Forelimb muscle (tissue), 1 donor: ENCODE measurements around the gene NOD1. TPM values are rescaled to one million over a fixed set of nuclear protein-coding genes. Genes with fewer than 3 reads are reported as not detected.
"Not testable (repeated sequence)": the region's sequence is repeated elsewhere in the genome, so short reads cannot be mapped to it uniquely, and the experiment has no call there.

Experiments
- DNase-seq: peaks from one replicate; pipeline ENCODE4 v3.0.0-alpha.2; 2013; ENCODE audit warnings: low read depth
- polyA plus RNA-seq: library from polyadenylated mRNA; unstranded; fragments of 120-200 nt; gene quantifications from one replicate; pipeline ENCODE4 v1.2.1, GENCODE V29; 2013; ENCODE audit not compliant: insufficient read length

The NOD1 gene
- polyA plus RNA-seq, 1 donor: 16.1 TPM

DNA sequence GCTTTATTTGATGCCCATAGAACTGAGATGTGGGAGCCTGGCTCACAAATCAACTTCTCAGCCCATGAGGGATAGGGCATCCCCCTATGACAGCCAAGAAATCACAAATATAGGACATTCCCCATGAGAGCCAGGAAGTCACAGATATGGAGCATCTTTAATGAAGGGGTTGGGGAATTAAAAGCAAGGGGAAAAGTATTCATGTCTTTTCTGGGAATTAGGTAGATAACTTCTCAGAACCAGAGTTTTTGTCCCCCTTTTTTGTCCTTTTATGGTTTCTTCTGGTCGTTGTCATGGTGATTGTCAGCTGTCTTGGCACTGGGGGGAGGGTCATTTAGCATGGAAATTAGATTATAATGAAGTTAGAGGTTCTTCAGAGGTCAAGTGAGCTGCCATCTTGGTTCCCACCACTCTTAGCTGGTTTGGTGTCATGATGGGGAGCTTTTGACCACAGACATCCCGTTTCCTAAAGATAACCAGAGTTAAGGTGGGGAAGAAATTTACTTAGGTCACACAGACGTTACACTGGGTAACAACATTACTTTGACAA, 56.9 kb downstream of the NOD1 start:
- DNase-seq: no peak

DNA sequence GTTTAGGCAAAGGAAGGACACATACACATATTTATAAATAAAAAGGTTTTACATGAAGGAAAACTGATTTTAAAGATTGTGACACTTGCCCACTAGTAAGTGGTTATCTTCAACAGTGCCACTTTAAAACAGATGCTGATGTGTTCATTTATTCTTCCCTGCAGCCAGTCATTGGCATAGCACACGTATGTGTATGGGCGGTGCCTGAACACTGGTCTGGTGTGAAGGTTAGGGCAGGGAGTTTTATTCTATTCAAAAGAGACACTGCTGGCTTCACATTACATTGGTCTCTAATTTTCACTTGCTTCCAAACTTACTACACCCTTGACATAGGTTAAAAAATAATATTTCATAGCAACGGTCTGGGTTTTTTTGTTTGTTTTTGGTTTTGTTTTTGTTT, 57.9 kb downstream of the NOD1 start:
- DNase-seq: no peak

DNA sequence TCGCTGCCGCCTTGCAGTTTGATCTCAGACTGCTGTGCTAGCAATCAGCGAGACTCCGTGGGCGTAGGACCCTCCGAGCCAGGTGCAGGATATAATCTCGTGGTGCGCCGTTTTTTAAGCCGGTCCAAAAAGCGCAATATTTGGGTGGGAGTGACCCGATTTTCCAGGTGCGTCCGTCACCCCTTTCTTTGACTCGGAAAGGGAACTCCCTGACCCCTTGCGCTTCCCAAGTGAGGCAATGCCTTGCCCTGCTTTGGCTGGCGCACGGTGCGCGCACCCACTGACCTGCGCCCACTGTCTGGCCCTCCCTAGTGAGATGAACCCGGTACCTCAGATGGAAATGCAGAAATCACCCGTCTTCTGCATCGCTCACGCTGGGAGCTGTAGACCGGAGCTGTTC, 58.5 kb downstream of the NOD1 start:
- not testable (repeated sequence) for DNase-seq

DNA sequence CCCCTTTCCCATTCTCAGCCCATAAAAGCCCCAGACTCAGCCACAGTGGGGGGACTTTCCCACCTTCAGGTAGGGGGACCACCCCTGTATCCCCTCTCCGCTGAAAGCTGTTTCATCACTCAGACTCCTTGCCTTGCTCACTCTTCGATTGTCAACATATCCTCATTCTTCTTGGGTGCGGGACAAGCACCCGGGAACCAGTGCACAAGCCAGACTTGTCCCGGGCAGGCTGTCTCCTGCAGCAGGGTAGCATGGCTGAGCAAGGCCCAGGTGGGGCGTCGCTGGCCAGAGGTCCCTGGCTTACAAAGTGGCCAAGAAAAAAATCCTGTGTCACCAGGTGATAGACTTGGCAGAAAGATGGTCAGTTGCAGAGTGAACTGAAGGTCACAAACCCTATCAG, 64.7 kb downstream of the NOD1 start:
- DNase-seq: no peak

DNA sequence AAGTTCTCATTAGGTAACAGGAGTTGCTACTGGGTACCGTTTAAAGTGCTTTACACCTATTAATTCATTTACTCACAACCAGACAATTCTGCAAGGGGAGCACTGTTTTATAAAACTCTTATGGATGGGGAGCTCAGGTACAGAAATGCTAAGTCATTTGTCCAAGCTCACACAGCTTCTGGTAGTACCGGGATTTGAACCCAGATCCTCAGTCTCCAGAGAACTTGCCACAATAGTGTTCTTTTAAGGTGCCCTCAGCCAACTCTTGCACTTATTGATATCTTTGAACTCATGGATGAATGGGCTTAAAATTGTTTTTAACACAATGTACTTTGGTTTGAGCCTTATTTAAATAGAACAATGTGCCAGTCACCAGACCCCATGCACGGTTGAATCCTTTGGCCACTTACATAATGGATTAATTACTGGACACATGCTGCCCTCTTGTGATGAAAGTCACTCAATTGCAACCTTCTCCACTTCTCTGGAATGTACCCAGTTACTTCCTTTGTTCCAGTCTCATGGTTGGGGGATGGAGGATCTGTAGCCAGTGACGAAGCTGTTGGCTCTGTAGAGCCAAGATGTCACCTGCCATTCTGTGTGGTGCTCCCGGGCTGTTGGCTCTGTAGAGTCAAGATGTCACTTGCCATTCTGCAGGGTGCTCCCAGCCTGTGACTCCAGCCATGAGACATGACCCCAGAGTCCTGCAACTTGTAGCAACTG, 65.6 kb downstream of the NOD1 start:
- DNase-seq: no peak

DNA sequence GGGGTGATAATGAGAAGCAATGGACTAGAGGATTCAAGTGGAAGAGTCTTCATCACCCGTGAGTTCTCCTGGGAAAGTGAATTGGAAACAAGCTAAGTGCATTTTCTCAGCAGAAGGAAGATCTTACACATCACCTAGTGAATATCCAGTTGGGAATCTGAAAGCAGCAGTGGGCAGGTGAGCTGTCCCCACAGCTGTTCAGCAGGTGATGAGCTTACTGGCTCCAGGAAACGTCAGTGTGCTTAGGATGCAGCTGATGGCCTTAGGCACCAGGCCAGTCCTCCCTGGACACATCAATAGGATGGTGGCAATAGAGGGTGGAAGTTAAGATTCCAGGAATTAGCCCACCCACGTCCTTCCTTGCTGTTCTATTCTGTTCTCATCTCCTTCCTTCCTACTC, 66.7 kb downstream of the NOD1 start:
- no peak for DNase-seq

DNA sequence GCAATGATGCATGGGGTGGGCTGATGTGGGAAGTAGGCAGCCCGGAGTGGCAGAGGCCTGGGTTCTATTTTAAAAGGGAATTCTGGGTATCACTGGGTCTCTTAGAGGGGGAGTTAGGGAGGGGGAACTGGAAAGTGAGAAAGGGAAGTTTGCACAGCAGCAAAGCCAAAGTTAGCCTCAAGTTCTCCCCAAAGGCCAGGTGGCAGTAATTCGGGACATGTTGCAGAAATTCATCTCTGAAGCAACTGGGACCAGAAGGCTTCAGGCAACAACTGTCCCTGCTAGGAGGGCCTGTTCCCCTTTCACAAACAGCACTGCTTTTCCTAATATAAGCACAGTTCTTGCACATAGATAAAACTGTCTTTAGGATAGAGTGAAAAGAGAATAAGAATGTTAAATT, 67.4 kb downstream of the NOD1 start:
- no peak for DNase-seq

DNA sequence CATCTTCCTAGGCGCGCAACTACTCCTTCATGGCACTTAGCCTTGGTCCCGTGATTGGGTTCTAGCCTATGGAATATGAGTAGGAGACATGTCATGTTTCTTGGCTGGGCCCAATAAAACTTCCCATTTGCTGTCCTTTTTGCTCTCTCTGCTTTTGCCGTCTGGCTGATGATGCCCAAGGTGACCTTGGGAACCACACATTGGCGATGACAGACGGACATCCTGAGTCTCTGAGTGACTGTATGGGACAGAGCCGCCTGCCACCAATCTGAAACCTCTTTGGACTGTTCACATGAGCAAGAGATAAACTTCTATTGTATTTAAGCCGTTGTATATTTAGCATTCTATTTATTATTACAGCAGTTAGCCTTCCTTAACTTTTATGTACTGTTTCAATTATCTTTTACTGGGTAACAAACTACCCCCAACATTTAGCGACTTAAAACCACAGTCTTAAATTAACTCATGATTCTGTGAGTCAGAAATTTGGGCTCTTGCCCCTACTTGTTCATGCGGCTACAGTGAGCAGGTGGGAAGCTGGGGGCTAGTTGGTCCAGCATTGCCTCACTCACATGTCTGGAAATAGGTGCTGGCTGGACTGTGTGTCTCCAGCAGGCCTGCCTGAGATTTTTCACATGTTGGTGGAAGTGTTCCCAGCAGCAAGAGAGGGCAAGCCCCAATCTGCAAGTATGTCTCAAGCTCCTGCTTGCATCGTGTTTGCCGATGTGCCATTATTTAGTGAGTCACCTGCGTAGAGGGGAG, 71.7 kb downstream of the NOD1 start:
- no peak for DNase-seq

DNA sequence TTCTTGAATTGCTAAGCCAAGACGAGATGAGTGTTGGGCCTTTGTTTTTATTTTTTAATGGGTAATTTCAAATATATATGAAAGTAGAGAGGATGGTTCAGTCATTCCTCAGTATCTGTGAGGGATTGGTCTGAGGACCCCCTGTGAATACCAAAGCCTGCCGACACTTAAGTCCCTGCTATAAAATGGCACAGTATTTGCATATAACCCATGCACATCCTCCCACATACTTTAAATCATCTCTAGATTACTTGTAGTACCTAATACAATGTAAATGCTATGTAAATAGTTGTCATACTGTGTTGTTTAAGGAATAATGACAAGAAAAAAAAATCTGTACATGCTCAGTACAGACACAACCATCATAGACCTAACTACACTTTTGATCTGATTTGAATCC, 73.4 kb downstream of the NOD1 start:
- DNase-seq: no peak

DNA sequence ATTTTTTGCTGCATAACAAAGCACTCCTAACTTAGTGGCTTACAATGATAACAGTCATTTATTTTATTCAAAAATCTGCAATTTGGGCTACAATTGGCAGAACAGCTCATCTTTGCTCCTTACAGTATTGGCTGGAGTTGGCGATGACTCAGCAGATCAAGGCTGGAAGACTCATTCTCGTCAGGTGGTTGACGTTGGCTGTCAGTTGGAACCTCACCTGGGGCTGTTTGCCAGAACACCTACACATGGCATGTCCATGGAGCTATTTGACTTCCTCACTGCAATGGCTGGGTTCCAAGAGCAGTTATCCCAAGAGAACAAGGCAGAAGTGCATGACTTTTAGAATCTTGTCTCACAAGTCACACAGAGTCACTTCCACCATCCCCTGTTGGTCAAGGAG, 75.1 kb downstream of the NOD1 start:
- no peak for DNase-seq

DNA sequence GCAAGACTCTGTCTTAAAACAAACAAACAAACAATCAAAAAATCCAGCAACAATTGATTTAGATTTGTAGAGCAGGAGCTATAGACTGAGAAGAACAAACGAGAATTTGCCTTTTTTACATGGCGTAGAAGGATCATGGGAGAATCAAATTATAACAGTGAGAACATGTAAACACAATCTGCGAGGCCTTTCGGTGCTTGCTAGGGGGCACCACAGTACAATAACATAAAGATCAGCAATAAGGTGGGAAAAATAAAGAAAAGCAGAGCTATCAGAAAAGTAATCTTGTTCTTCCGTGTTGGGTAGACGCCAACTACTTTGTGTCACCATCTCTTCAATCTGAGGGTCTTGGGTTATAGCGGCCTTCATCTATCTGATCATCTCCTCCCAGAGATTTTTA, 82.2 kb downstream of the NOD1 start:
- no peak for DNase-seq

DNA sequence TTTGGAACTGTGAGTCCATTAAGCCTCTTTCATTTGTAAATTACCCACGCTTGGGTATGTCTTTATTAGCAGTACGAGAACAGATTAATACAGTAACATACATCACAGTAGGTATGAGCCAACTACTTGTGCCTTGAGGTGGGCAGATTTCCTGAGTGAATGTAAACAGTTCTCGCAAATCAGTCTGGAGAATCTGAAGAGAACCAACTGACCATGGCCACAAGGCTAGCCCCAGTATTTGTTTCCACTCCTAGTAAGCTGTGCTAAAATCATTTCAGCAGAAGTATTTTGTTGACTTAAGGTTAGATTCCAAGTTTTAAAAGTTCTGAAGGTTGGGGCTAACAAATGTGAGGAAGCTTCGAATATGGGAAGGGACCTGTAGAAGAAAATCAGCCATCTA, 82.9 kb downstream of the NOD1 start:
- DNase-seq: no peak

DNA sequence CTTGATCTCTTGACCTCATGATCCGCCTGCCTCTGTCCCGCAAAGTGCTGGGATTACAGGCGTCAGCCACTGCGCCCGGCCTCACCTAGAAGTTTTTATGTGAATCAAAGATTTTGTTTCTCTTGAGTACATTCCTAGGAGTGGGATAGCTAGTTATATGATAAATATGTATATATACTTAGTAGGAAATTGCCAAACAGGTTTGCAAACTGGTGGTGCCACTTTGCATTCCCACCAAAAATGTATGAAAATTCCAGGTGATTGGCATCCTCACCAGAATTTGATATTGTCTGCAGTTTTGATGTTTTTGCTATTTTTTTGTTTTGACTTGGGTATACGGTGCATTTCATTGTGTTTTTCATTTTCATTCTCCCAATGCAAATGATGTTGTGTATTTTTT, 86.8 kb downstream of the NOD1 start:
- DNase-seq: no peak

DNA sequence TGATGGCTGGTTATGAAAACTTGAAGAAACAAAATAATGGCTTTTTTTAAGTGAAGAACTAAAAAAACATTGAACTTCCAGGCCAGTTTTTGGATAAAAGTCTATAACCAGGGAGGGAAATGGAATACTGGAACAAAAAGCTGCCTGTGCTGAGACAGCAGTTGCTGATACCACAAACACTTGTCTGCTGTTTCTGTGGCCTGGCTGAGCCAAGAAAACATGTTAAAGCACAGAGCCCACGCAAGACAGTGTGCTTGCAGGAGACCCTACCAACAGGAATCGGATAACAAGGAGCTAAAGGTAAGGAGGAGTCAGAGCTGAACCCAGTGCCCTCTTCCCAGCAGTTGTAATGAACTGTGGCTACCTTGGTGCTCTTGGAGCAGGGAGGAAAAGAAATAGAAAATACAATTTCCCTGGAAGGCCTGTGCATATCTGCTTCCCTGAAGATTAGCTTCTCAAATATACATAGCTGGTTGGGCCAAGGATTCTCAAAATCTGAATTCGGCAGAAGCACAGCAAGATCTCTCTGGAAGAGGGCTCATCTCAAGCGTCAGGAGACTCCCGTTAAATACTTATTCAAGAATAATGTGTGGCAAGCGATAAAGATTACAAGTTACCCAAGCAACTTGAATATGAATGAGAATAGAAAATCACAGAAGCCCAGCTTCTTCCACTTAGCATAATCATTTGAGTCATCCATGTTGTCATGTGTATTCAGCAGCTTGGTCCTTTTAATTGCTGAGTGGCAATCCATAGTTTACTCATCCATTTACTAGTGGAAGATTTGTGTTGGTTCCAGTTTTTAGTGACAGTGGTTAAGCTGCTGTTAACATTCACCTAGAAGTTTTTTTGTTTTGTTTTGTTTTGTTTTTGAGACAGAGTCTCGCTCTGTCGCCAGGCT, 87.6 kb downstream of the NOD1 start:
- DNase-seq: no peak

DNA sequence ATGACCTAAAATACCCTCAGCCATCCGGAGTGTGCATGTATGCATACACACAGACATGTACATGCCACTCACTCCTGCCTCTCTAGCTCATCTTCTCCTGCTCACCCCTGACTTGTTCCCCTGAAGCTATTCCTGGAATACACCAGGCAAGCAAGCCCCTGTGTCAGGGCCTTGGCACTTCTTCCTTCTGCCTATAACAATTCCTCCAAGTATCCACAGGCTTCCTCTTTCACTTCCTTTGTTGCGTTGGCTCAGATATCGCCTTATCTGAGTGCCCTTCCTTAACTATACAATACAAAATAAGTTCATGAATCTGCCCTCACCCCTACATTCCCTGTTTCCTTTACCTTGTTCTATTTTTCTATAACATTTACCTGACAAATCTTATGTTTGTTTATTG, 88.8 kb downstream of the NOD1 start:
- DNase-seq: no peak

DNA sequence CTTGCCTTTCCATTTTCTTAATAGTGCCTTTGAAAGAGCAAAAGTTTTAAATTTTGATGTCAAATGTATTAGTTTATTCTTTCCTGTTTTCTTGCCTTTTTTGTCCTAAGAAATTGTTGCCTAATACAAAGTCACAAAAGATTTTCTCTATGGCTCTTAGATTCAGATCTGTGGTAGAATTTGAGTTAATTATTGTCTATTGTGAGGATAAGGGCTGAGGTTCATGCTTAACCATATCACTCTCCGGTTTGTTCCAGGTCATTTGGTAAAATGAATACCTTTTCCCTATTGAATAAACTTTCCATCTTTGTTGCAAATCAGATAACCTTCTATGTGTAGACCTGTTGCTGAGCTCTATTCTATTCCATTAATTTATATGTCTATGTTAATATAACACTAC, 96.0 kb downstream of the NOD1 start:
- DNase-seq: no peak

DNA sequence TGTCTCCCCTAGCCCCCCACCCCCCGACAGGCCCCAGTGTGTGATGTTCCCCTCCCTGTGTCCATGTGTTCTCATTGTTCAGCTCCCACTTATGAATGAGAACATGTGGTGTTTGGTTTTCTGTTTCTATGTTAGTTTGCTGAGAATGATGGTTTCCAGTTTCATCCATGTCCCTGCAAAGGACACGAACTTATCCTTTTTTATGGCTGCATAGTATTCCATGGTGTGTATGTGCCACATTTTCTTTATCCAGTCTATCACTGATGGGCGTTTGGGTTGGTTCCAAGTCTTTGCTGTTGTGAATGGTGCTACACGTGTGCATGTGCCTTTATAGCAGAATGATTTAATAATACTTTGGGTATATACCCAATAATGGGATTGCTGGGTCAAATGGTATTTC, 97.8 kb downstream of the NOD1 start:
- not testable (repeated sequence) for DNase-seq

DNA sequence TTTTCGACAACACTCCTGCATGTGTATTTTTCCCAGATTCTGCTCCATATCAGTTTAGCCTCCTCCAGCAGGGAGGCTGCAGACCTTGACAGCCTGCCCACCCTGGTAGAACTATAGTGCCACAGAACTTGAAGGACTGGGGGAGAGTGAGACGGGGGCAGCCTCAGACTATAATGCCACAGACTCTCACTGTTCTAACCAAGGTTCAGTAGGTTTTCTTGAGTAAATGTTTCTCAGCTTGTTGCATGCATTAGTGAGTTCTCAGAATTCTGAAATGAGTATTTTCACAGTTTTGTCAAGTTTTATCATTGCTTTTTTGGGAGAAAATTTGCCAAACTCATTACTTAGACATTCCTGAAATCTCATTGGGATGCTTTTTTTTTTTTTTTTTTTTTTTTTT, 98.3 kb downstream of the NOD1 start:
- DNase-seq: no peak

DNA sequence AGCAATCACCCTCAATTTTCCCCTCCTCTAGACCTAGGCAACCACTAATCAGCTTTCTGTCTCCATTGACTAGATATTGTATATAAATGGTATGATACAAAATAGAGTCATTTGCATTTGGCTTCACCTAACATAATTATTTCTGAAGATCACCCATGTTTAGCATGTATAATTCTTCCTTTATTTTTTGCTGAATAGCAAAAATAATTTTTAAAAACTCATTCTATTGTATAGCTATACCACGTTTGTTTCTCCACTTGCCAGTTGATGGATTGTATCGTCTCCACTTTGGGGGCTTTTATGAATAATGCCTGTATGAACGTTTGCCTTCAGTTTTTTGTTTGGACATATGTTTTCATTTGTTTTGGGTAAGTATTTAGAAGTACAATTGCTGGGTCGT, 98.8 kb downstream of the NOD1 start:
- no peak for DNase-seq

DNA sequence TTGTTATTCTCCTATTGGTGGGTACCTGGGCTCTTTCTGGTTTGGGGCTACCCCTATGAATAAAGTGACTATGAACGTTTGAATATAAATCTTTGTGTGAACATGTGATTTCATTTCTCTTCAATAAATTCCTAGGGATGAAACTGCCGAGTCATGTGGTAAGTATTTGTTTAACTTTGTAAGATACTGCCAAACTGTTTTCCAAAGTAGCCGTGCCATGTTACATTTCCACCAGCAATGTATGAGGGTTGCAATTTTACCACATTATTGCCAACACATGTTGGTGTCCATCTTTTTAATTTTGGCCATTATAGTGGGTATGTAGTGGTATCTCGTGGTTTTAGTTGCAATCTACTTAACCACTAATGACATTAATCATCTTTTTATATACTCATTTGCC, 99.5 kb downstream of the NOD1 start:
- no peak for DNase-seq

DNA sequence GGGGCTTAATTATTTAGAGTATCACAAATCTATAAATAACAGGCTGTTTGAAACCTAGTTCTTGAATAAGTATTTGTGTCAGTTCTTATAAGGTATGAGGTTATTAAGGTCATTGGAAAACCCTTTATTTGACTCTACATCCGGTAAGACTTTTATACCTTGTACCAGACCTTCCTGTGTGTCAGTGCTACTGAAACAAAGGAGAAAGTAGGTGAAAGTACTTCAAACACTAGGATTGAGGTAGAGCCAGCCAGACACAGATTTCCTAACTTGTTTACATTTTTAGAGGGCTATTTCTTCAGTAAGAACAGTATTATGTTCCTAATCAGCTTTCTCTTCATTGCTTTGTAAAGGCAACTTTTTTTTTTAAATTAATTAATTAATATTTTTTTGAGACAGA, 100.3 kb downstream of the NOD1 start:
- no peak for DNase-seq
